ENCODE results near the gene SHISAL1.
A peak's percentile ranks its signal among the peaks of the same experiment; 100 is the strongest.

SHISAL1 gene

GRCh38 chr22:44312766-44313165, at the start of gene SHISAL1:
TSS of gene SHISAL1 (minus strand) at chr22:44312951. CDS start at chr22:44300945, 12,006 bp downstream.
- no peak for DNase-seq (ENCODE audit: low spot score)

- DNase-seq (ENCODE audit: low spot score): no peak
Observed at GRCh38 chr22:44361391-44362126, 48.8 kb upstream of the SHISAL1 start.

- peak; percentile 93 for DNase-seq (ENCODE audit: low spot score)
Observed at GRCh38 chr22:44360668-44361381, 48.1 kb upstream of the SHISAL1 start.

GRCh38 chr22:44360306-44360667, 47.5 kb upstream of the SHISAL1 start:
- no peak for DNase-seq (ENCODE audit: low spot score)

GRCh38 chr22:44359496-44360110, 46.9 kb upstream of the SHISAL1 start:
- DNase-seq (ENCODE audit: low spot score): no peak

- DNase-seq (ENCODE audit: low spot score): no peak
Observed at GRCh38 chr22:44358709-44359440, 46.1 kb upstream of the SHISAL1 start.

GRCh38 chr22:44357966-44358465, 45.3 kb upstream of the SHISAL1 start:
- peak; percentile 19 for DNase-seq (ENCODE audit: low spot score)

- no peak for DNase-seq (ENCODE audit: low spot score)
Observed at GRCh38 chr22:44357296-44357965, 44.7 kb upstream of the SHISAL1 start.

- no peak for DNase-seq (ENCODE audit: low spot score)
Observed at GRCh38 chr22:44355716-44356070, 42.9 kb upstream of the SHISAL1 start.

- no peak for DNase-seq (ENCODE audit: low spot score)
Observed at GRCh38 chr22:44354288-44354687, 41.5 kb upstream of the SHISAL1 start.

GRCh38 chr22:44353041-44353440, 40.3 kb upstream of the SHISAL1 start:
- DNase-seq (ENCODE audit: low spot score): no peak

- DNase-seq (ENCODE audit: low spot score): no peak
Observed at GRCh38 chr22:44352378-44353035, 39.8 kb upstream of the SHISAL1 start.

GRCh38 chr22:44351685-44352377, 39.1 kb upstream of the SHISAL1 start:
- peak; percentile 94 for DNase-seq (ENCODE audit: low spot score)

GRCh38 chr22:44351037-44351436, 38.3 kb upstream of the SHISAL1 start:
- DNase-seq (ENCODE audit: low spot score): no peak

GRCh38 chr22:44349594-44349993, 36.8 kb upstream of the SHISAL1 start:
- DNase-seq (ENCODE audit: low spot score): no peak

- no peak for DNase-seq (ENCODE audit: low spot score)
Observed at GRCh38 chr22:44348971-44349560, 36.3 kb upstream of the SHISAL1 start.

GRCh38 chr22:44347549-44347948, 34.8 kb upstream of the SHISAL1 start:
- no peak for DNase-seq (ENCODE audit: low spot score)

GRCh38 chr22:44347080-44347479, 34.3 kb upstream of the SHISAL1 start:
- DNase-seq (ENCODE audit: low spot score): no peak

- no peak for DNase-seq (ENCODE audit: low spot score)
Observed at GRCh38 chr22:44345872-44346271, 33.1 kb upstream of the SHISAL1 start.

GRCh38 chr22:44344407-44344806, 31.7 kb upstream of the SHISAL1 start:
- no peak for DNase-seq (ENCODE audit: low spot score)
